Kidney epithelial cell (primary cell): ENCODE measurements around the gene NECAB2. TPM values are rescaled to one million over a fixed set of nuclear protein-coding genes. Genes with fewer than 3 reads are reported as not detected.

ENCODE experiments used
- DNase-seq: peaks from one replicate; pipeline ENCODE4 v3.0.0-alpha.2; 2010; ENCODE audit warnings: low read depth
- H3K27me3 ChIP-seq: 2 replicates; pipeline ENCODE4 v1.6.0; 2011; ENCODE audit warnings: low read length; ENCODE audit not compliant: control insufficient read depth, insufficient read depth
- H3K36me3 ChIP-seq: 2 replicates; pipeline ENCODE4 v1.5.1; 2011; ENCODE audit warnings: low read length; ENCODE audit not compliant: control insufficient read depth, insufficient read depth
- H3K4me3 ChIP-seq: 2 replicates; pipeline ENCODE4 v1.5.1; 2011; ENCODE audit warnings: low read depth, mild to moderate bottlenecking, control low read depth, low read length
- CTCF ChIP-seq: IDR thresholded peaks from 2 replicates; pipeline ENCODE4 v1.5.1; 2011; ENCODE audit warnings: mild to moderate bottlenecking, moderate library complexity, low read length, control low read depth, inconsistent platforms; ENCODE audit not compliant: insufficient read depth, poor library complexity, severe bottlenecking
- total RNA-seq: library from RNA; depleted of rRNA; stranded (reverse); fragments of >200 nt; gene quantifications from 2 replicates; pipeline ENCODE4 v1.2.3, GENCODE V29; 2015

The NECAB2 gene
- total RNA-seq, 1 donor from 2014 or later = not detected

DNA sequence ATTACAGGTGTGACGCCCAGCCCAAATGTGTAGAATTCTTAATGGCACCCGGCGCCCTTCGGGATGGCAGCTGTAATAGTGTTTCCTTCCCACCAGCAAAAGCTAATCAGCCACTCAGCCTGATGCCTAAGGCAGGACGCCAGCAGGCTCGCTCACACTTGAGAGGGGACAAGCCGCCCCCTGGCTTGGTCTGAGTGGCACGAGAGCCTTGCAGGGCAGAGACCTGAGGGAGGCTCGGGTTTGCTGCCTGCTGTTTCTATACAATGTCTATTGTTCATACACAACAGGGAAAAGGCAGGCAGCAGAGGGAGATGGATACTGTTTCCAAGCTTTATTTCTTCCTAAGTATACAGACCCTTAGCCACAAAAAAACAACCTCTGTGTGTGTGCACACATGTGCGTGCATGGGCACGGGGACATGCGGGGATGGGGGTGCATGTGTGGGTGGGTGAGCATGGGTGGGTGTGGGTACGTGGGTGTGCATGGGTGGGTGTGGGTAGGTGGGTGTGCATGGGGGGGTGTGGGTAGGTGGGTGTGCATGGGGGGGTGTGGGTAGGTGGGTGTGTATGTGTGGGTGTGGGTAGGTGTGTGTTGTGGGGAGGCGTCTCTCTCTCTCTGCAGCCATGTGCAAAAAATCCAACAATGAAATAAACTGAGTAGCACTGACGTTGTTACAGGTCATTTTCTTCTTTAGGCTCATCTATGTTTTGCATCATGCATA, 64.6 kb downstream of the NECAB2 start:
- no peak overlapping the region for H3K4me3 ChIP-seq
- no peak for TF ChIP-seq CTCF
- DNase-seq = no peak
- peaks cover 13% of the 10 kb centered on the region for H3K27me3 ChIP-seq
- no peaks in the 10 kb centered on the region for H3K36me3 ChIP-seq

DNA sequence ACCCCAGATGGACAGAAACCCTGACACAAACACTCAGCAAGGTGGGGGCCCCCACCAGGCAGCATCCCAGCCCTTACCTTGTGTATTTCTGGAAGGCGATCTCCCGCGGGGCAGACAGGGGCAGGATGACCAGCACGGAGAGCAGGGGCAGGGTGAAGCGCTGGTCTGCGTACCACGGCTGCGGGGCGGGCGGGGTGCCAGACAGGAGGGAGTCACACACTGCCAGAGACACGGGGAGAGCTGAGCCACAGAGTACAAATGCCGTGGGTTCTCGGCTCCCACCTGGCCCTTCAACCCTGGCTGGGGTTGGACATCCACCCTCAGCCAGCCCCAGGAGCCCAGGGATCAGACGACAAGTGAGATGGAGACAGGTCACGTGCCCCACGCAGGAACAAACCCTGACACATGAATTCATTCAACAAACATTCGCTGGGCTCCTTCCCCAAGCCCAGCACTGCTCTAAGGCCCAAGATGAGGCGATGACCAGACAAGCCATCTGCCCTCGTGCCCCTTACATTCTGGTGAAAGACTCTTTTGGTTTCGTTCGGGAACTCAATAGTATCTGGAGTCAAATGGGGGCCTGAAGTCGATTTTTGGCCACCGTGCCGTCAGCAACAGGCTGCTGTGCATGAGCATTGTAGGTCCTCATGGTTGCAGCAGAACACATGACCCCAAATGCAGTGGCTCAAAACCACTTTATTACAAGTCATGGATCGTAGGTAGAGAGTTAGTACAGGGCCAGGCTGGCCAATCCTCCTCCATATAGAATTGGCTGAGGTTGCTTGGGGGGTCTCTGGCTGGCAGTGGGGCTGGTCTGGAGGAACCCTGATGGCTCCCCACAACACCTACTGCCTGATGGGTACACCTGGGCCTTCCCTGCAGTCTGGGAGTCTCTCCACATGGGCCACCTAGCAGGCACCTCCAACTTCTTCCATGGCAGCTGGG, 65.5 kb downstream of the NECAB2 start:
- peaks cover 16% of the 10 kb centered on the region for H3K27me3 ChIP-seq
- DNase-seq = no peak
- no peak for TF ChIP-seq CTCF
- H3K36me3 ChIP-seq = no peaks in the 10 kb centered on the region
- H3K4me3 ChIP-seq = no peak overlapping the region

- H3K27me3 ChIP-seq = peaks cover 20% of the 10 kb centered on the region
- H3K36me3 ChIP-seq = no peaks in the 10 kb centered on the region
- no peak overlapping the region for H3K4me3 ChIP-seq
- DNase-seq = no peak
- no peak for TF ChIP-seq CTCF
Measured at GRCh38 chr16:84034516-84034915, 66.5 kb downstream of the NECAB2 start.

GRCh38 chr16:84036131-84036530, 68.1 kb downstream of the NECAB2 start:
- H3K27me3 ChIP-seq = peaks cover 31% of the 10 kb centered on the region
- no peak overlapping the region for H3K4me3 ChIP-seq
- no peaks in the 10 kb centered on the region for H3K36me3 ChIP-seq
- TF ChIP-seq CTCF = no peak
- no peak for DNase-seq

GRCh38 chr16:84036982-84037425, 69.0 kb downstream of the NECAB2 start:
- no peak for DNase-seq

More at GRCh38 chr16:84036982-84037425, 69.0 kb downstream of the NECAB2 start:
- Histone ChIP-seq H3K27me3 (peaks cover 33% of the 10 kb centered on the region), H3K4me3 (no peak overlapping the region), H3K36me3 (no peaks in the 10 kb centered on the region)
- no peak for TF ChIP-seq CTCF
